ENCODE measurements around the gene MYO18B.

Gene MYO18B

GRCh38 chr22:25849522-25849921, 107.5 kb downstream of the MYO18B start:
- H4K91ac ChIP-seq (ENCODE audit: low read depth, low read length, poor library complexity): no peak overlapping the region
- no peaks in the 10 kb centered on the region for H3K79me1 ChIP-seq (ENCODE audit: low read depth, low read length)
- H3K9me3 ChIP-seq (replicated peaks in 1 of 2; ENCODE audit: control insufficient read depth in 2 of 2, insufficient read depth in 1 of 2, low read depth in 1 of 2, low read length in 2 of 2): no peaks in the 10 kb centered on the region
- H3K4me3 ChIP-seq (ENCODE audit: low read length in 2 of 2): no peak overlapping the region
- no peak overlapping the region for H3K18ac ChIP-seq (ENCODE audit: low read length)
- peaks cover 0 to 5% (median 0%) of the 10 kb centered on the region in 3 experiments for H3K27me3 ChIP-seq (ENCODE audit: control insufficient read depth in 3 of 3, insufficient read depth in 3 of 3, low read depth in 1 of 3, low read length in 3 of 3)
- no peak overlapping the region for H2BK120ac ChIP-seq (ENCODE audit: low read depth, low read length)
- no CpG with 5 or more reads among the region's 6 CpGs for WGBS, 2 donors (ENCODE audit: extremely low coverage in 2 of 2, insufficient read length in 2 of 2, insufficient replicate concordance in 1 of 2)
- H3K9ac ChIP-seq (ENCODE audit: low read depth, low read length, poor library complexity): no peak overlapping the region
- no peak overlapping the region for H3K14ac ChIP-seq (ENCODE audit: low read length)
- no peak overlapping the region for H3K27ac ChIP-seq (replicated peaks; ENCODE audit: low read length)
- H2BK15ac ChIP-seq (ENCODE audit: low read length): no peak overlapping the region
- H4K8ac ChIP-seq (ENCODE audit: low read depth, low read length): no peak overlapping the region
- H3K4me1 ChIP-seq (ENCODE audit: control insufficient read depth in 2 of 2, insufficient read depth in 1 of 2, low read depth in 1 of 2, low read length in 2 of 2): no peaks in the 10 kb centered on the region
- H2BK12ac ChIP-seq (ENCODE audit: low read length): no peak overlapping the region
- no peak for DNase-seq (ENCODE audit: low spot score)
- H3K36me3 ChIP-seq (replicated peaks in 1 of 2; ENCODE audit: control insufficient read depth in 2 of 2, insufficient read depth in 2 of 2, low read length in 2 of 2): no peaks in the 10 kb centered on the region
- H2BK5ac ChIP-seq (ENCODE audit: low read length): no peak overlapping the region
- H3K23ac ChIP-seq (ENCODE audit: low read depth, low read length, poor library complexity): no peak overlapping the region
- no peak overlapping the region for H3K4ac ChIP-seq (ENCODE audit: low read length)
- no peak overlapping the region for H3K4me2 ChIP-seq (ENCODE audit: insufficient read depth, low read length, poor library complexity, severe bottlenecking)
- no peak overlapping the region for H2AFZ ChIP-seq (ENCODE audit: low read length)
- H2AK5ac ChIP-seq (ENCODE audit: low read depth, low read length): no peak overlapping the region

GRCh38 chr22:25852223-25852622, 110.2 kb downstream of the MYO18B start:
- H3K27ac ChIP-seq (replicated peaks; ENCODE audit: low read length): no peak overlapping the region
- no peaks in the 10 kb centered on the region for H3K27me3 ChIP-seq (ENCODE audit: control insufficient read depth in 3 of 3, insufficient read depth in 3 of 3, low read depth in 1 of 3, low read length in 3 of 3)
- no peak overlapping the region for H2BK5ac ChIP-seq (ENCODE audit: low read length)
- H4K91ac ChIP-seq (ENCODE audit: low read depth, low read length, poor library complexity): no peak overlapping the region
- H2BK15ac ChIP-seq (ENCODE audit: low read length): no peak overlapping the region
- no peak overlapping the region for H3K4me3 ChIP-seq (ENCODE audit: low read length in 2 of 2)
- H3K18ac ChIP-seq (ENCODE audit: low read length): no peak overlapping the region
- H4K8ac ChIP-seq (ENCODE audit: low read depth, low read length): no peak overlapping the region
- H2AK5ac ChIP-seq (ENCODE audit: low read depth, low read length): no peak overlapping the region
- no peak overlapping the region for H3K4ac ChIP-seq (ENCODE audit: low read length)
- no peak overlapping the region for H2BK12ac ChIP-seq (ENCODE audit: low read length)
- no peaks in the 10 kb centered on the region for H3K79me1 ChIP-seq (ENCODE audit: low read depth, low read length)
- no peak overlapping the region for H3K9ac ChIP-seq (ENCODE audit: low read depth, low read length, poor library complexity)
- H3K23ac ChIP-seq (ENCODE audit: low read depth, low read length, poor library complexity): no peak overlapping the region
- no peaks in the 10 kb centered on the region for H3K9me3 ChIP-seq (replicated peaks in 1 of 2; ENCODE audit: control insufficient read depth in 2 of 2, insufficient read depth in 1 of 2, low read depth in 1 of 2, low read length in 2 of 2)
- no peak overlapping the region for H3K14ac ChIP-seq (ENCODE audit: low read length)
- no peak overlapping the region for H2AFZ ChIP-seq (ENCODE audit: low read length)
- no peak overlapping the region for H3K4me2 ChIP-seq (ENCODE audit: insufficient read depth, low read length, poor library complexity, severe bottlenecking)
- WGBS, 2 donors (ENCODE audit: extremely low coverage in 2 of 2, insufficient read length in 2 of 2, insufficient replicate concordance in 1 of 2): no CpG with 5 or more reads among the region's 4 CpGs
- H3K36me3 ChIP-seq (replicated peaks in 1 of 2; ENCODE audit: control insufficient read depth in 2 of 2, insufficient read depth in 2 of 2, low read length in 2 of 2): no peaks in the 10 kb centered on the region
- no peaks in the 10 kb centered on the region for H3K4me1 ChIP-seq (ENCODE audit: control insufficient read depth in 2 of 2, insufficient read depth in 1 of 2, low read depth in 1 of 2, low read length in 2 of 2)
- no peak overlapping the region for H2BK120ac ChIP-seq (ENCODE audit: low read depth, low read length)
- DNase-seq (ENCODE audit: low spot score): no peak

DNA sequence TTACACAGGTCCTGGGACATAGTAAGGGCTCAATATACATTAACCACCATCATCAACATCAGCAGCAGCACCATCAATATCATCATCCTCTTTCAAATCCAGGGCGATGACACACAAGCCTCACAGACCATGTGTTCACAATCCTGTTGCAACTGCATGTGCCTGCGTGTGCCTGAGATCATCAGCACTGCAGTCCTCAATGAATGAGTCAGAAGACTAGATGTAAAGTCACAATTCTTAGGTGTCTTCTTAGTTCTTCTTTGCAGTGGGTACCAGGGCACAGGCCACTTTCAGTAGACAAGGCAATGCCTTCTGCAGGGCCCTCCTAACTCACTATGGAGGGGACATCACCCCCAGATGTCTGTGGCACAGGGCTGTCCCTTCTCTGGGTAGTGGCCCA, 111.1 kb downstream of the MYO18B start:
- Histone ChIP-seq H3K9me3 (replicated peaks in 1 of 2; ENCODE audit: control insufficient read depth in 2 of 2, insufficient read depth in 1 of 2, low read depth in 1 of 2, low read length in 2 of 2) (no peaks in the 10 kb centered on the region), H4K8ac (ENCODE audit: low read depth, low read length) (no peak overlapping the region), H2BK5ac (ENCODE audit: low read length) (no peak overlapping the region), H3K27ac (replicated peaks; ENCODE audit: low read length) (no peak overlapping the region), H2BK120ac (ENCODE audit: low read depth, low read length) (no peak overlapping the region), H3K9ac (ENCODE audit: low read depth, low read length, poor library complexity) (no peak overlapping the region), H3K4me1 (ENCODE audit: control insufficient read depth in 2 of 2, insufficient read depth in 1 of 2, low read depth in 1 of 2, low read length in 2 of 2) (no peaks in the 10 kb centered on the region), H3K4me2 (ENCODE audit: insufficient read depth, low read length, poor library complexity, severe bottlenecking) (no peak overlapping the region), H3K4me3 (ENCODE audit: low read length in 2 of 2) (no peak overlapping the region), H2BK15ac (ENCODE audit: low read length) (no peak overlapping the region), H3K14ac (ENCODE audit: low read length) (no peak overlapping the region), H2BK12ac (ENCODE audit: low read length) (no peak overlapping the region), H3K79me1 (ENCODE audit: low read depth, low read length) (no peaks in the 10 kb centered on the region), H4K91ac (ENCODE audit: low read depth, low read length, poor library complexity) (no peak overlapping the region), H3K36me3 (replicated peaks in 1 of 2; ENCODE audit: control insufficient read depth in 2 of 2, insufficient read depth in 2 of 2, low read length in 2 of 2) (no peaks in the 10 kb centered on the region), H3K18ac (ENCODE audit: low read length) (no peak overlapping the region), H3K4ac (ENCODE audit: low read length) (no peak overlapping the region), H3K23ac (ENCODE audit: low read depth, low read length, poor library complexity) (no peak overlapping the region), H2AK5ac (ENCODE audit: low read depth, low read length) (no peak overlapping the region), H2AFZ (ENCODE audit: low read length) (no peak overlapping the region), H3K27me3 (ENCODE audit: control insufficient read depth in 3 of 3, insufficient read depth in 3 of 3, low read depth in 1 of 3, low read length in 3 of 3) (no peaks in the 10 kb centered on the region)
- DNase-seq (ENCODE audit: low spot score): no peak
- no CpG with 5 or more reads among the region's 2 CpGs for WGBS, 2 donors (ENCODE audit: extremely low coverage in 2 of 2, insufficient read length in 2 of 2, insufficient replicate concordance in 1 of 2)

- no peaks in the 10 kb centered on the region for H3K27me3 ChIP-seq (ENCODE audit: control insufficient read depth in 3 of 3, insufficient read depth in 3 of 3, low read depth in 1 of 3, low read length in 3 of 3)
- no peak overlapping the region for H4K91ac ChIP-seq (ENCODE audit: low read depth, low read length, poor library complexity)
- no peak overlapping the region for H3K14ac ChIP-seq (ENCODE audit: low read length)
- H3K79me1 ChIP-seq (ENCODE audit: low read depth, low read length): no peaks in the 10 kb centered on the region
- no peaks in the 10 kb centered on the region for H3K4me1 ChIP-seq (ENCODE audit: control insufficient read depth in 2 of 2, insufficient read depth in 1 of 2, low read depth in 1 of 2, low read length in 2 of 2)
- H3K27ac ChIP-seq (replicated peaks; ENCODE audit: low read length): no peak overlapping the region
- no peak overlapping the region for H3K9ac ChIP-seq (ENCODE audit: low read depth, low read length, poor library complexity)
- no peak overlapping the region for H2AK5ac ChIP-seq (ENCODE audit: low read depth, low read length)
- H3K4me3 ChIP-seq (ENCODE audit: low read length in 2 of 2): no peak overlapping the region
- H2BK12ac ChIP-seq (ENCODE audit: low read length): no peak overlapping the region
- no peak overlapping the region for H2BK5ac ChIP-seq (ENCODE audit: low read length)
- H2AFZ ChIP-seq (ENCODE audit: low read length): no peak overlapping the region
- H3K4me2 ChIP-seq (ENCODE audit: insufficient read depth, low read length, poor library complexity, severe bottlenecking): no peak overlapping the region
- no peak overlapping the region for H2BK120ac ChIP-seq (ENCODE audit: low read depth, low read length)
- no CpG with 5 or more reads among the region's 5 CpGs for WGBS, 2 donors (ENCODE audit: extremely low coverage in 2 of 2, insufficient read length in 2 of 2, insufficient replicate concordance in 1 of 2)
- no peaks in the 10 kb centered on the region for H3K9me3 ChIP-seq (replicated peaks in 1 of 2; ENCODE audit: control insufficient read depth in 2 of 2, insufficient read depth in 1 of 2, low read depth in 1 of 2, low read length in 2 of 2)
- H2BK15ac ChIP-seq (ENCODE audit: low read length): no peak overlapping the region
- no peak overlapping the region for H3K4ac ChIP-seq (ENCODE audit: low read length)
- no peak for DNase-seq (ENCODE audit: low spot score)
- no peaks in the 10 kb centered on the region for H3K36me3 ChIP-seq (replicated peaks in 1 of 2; ENCODE audit: control insufficient read depth in 2 of 2, insufficient read depth in 2 of 2, low read length in 2 of 2)
- no peak overlapping the region for H3K18ac ChIP-seq (ENCODE audit: low read length)
- H4K8ac ChIP-seq (ENCODE audit: low read depth, low read length): no peak overlapping the region
- no peak overlapping the region for H3K23ac ChIP-seq (ENCODE audit: low read depth, low read length, poor library complexity)
Measured at GRCh38 chr22:25853501-25854284, 111.7 kb downstream of the MYO18B start.

Measured in neuronal stem cell (in vitro differentiated cells).